HFF-Myc (cell line): Measurements from ENCODE around the gene ZNF423.

Experiments
- DNase-seq: peaks from one replicate; pipeline ENCODE4 v3.0.0-alpha.2; 2011; ENCODE audit warnings: low read depth; ENCODE audit errors: extremely low read depth
- H3K4me3 ChIP-seq: replicated peaks from 2 replicates; pipeline ENCODE4 v1.5.1; 2011; ENCODE audit warnings: low read depth, mild to moderate bottlenecking, control low read depth, low read length
- CTCF ChIP-seq: IDR thresholded peaks from 2 replicates; pipeline ENCODE4 v1.5.1; 2012; ENCODE audit warnings: mild to moderate bottlenecking, low read depth, low read length, control low read depth; ENCODE audit errors: missing control alignments

The ZNF423 gene

DNA sequence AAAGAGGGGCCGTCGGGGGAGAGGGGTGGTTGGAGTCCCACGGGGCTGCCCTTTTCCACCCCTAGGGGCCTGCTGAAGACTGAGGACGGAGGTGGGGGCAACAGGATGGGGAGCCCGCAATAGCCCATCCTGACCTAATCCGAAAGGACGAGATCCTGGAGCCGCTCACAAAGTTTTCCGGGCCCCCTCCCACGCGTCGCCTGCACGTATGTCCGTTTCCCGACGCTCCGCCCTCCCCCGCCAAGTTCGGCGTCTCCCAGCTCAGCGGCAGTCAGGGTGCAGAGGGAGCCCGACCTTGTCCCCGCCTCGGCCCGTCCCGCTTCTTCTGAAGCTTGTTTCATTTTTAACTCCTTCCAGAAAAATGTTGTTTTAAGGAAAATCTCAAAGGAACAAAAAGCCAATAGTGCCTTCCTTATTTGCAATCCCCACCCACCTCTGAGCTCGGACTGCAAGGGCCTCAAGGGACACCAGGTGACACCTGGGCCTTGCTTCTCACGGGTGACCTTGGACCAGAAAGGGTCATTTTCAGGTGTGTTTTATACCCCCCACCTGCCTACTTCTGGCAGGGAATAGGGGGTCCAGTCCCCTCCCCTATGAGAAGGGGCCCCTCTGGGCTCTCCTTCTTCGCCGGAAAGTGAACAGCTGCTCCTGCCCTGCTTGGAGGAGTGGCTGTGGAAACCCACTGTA, 3.4 kb upstream of the ZNF423 start:
- no peak for TF ChIP-seq CTCF
- DNase-seq: no peak
- H3K4me3 ChIP-seq: peak overlapping the region; percentile 15

DNA sequence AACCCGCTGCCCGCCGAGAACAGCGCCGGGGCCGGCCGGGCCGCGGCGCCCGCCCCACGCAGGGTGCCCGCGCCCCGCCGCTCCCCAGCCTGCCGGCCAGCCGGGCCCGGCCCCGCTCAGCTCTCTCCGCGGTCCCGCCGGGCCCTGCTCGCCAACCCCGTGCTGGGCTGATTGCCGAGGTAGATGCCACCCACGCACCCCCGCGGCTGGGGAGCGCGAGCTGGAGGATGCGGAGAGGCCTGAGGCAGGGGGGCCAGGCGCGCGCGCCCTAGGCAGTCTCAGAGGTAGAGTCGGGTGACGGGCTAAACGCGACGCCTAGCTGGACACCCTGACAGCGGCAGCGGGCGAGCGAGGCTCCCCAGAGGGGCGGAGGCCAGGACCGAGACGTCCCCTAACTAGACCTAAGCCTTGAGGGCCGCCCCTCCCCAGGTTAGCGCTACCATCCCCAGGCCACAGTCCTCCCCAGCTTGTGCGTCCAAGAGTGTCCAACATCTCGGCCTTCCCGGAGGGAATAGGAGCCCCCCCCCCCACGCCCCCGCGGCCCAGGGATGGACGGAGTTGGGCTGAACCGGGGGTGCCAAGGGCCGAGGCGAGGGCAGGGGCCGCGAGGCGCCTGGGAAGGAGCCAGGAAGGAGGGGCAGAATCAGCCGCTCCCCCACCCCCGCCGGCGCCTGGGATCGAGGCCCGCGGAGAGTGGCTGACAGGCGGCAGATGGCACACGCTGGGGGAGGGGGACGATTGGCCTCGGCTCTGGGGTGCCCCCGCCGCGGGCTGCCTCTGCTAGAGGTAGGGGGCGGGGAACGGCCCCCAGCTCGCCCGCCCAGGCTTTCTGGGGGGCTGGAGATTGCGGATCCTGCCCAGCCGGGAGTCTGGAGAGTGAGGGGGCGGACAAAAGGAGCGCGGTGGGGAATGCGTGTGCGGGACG, 2.5 kb upstream of the ZNF423 start:
- H3K4me3 ChIP-seq: peak overlapping the region; percentile 15
- DNase-seq: no peak
- no peak for TF ChIP-seq CTCF

DNA sequence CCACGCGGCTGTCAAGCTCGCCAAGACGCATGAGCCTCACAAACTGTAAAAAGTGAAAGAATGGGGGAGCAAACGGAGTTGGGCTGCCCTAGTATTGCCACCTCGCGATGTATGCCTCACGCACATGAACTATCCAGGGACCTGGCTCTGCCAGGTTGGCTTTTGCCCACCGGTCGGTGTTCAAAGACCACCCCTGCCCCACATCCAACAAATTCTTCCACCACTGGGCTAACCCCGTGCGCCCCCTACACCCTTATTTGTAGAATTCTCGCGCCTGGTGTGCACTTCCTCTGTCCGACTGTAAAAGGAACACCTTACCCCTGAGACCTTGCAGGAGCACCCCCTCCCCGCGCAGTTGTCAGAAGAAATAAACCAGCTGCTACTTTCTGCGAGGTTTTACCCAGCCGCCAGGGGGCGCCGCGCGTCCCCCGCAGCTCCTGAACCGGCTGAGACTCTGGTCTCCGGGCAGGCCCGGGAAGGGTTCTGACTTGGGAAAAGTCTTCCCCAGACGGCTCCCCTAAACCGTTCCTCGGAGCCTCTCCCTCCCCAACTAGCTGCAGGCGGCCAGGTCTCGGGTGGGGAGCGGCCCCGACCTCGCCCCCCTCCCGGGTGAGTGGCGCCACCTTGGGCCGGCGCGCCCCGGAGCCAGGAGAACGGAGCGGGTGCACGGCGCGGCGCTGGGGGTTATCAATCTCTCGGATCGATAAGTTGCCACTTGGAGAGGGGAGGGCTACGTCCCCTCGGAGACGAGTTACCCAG, 1.7 kb upstream of the ZNF423 start:
- DNase-seq: no peak

DNA sequence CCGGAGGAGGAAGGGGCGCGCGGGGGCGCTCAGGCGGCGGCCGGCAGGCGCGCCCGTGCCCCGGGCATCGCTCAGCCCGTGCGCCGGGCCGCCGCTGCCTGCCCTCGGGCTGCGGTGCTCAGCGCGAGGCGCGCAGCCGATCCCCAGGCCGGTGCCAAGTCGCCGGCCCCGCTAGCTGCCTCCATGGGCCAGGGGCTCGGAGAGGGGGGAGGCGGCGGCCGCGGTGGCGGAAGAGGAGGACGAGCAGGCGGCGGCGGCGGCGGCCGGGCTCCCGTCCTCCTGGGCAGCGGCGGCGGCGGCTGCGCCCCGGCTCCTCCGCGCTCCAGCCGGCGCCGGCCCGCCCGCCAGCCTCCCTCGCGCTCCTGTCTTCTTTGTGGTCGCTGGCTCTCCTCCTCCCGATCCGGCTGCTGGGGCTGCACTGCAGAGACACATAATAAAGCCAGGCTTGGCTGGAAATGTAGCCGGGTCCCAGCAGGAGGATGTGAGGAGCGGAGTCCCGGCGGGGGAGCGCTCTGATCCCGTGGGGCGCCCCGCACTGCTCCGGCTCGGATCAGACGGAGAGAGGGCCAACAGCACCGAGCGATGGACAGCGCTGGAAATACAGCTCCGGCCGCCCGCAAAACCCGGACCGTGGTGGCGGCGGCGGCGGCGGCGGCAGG, 889 bp upstream of the ZNF423 start:
- no peak for TF ChIP-seq CTCF
- no peak overlapping the region for H3K4me3 ChIP-seq
- DNase-seq: peak; percentile 10

More for the DNA sequence above, 1.7 kb upstream of the ZNF423 start:
- H3K4me3 ChIP-seq: peak overlapping the region; percentile 15; the same call in 1 of the 2 replicates
- peak; percentile 87 for TF ChIP-seq CTCF

DNA sequence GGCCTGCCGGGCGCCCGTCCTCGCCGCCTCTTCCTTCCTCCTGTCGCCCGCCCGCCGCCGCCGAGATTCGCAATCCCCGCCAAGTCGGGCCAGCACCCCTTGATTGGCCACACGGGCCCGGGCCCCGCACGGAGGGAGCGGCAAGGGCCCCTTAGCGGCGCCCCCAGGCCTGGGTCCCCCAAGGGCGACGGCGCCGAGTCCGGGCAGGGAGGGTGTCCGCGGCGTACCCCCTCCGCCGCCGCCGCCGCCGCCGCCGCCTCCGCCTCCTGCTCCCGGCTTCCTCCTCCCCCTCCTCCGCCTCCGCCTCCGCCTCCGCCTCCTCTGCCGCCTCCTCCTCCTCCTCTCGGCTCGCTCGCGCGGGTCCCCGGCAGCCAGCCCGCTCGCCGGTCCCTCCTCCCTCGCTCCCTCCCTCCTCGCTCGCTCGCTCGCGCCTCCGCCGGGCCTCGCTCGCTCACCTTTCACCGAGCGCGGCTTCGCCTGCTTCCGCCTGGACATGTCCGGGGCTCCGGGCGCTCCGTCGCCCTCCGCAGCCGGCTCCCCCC, 561 bp downstream of the ZNF423 start:
- peak overlapping the region; percentile 42 for H3K4me3 ChIP-seq
- no peak for TF ChIP-seq CTCF
- no peak for DNase-seq

DNA sequence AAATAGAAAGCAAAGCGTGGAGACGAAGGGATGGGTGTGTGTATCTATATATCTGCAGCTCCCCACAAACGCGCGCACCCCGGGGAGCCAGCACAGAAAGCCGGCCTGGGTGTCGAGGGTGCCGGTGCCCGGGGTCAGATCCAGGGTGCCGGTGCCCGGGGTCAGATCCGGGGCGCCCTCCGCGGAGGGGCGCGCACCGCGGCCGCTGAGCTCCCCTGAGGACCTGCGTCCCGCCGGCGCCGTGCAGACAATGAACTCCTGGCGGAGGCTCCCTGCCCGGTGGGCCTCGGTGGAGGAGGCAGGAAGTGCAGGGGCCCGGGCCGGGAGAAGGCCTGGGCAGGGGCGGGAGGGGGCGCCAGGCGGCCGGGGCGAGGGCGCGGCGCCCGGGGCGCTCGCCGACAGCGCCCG, 1.1 kb downstream of the ZNF423 start:
- H3K4me3 ChIP-seq: peak overlapping the region; percentile 42; the same call in 1 of the 2 replicates
- DNase-seq: no peak

More for the DNA sequence above, 1.1 kb downstream of the ZNF423 start:
- TF ChIP-seq CTCF: no peak
